ENCODE results near the gene VWF.

- TF ChIP-seq EZH2 (IDR thresholded peaks at IDR 0.05) (no peak), POLR2AphosphoS5 (IDR thresholded peaks at IDR 0.05; ENCODE audit: borderline replicate concordance, low read depth, low read length) (no peak), FOXP2 (optimal IDR thresholded peaks at IDR 0.05; ENCODE audit: control extremely low read depth, extremely low read length, insufficient read depth) (no peak)
Measured at GRCh38 chr12:6045438-6045837, 79.0 kb downstream of the VWF start.
